HPDE6-E6E7 (cell line): ENCODE measurements around the gene MAP7D2.

Source experiments
- DNase-seq: peaks from one replicate; pipeline ENCODE4 v3.0.0; 2011; ENCODE audit warnings: missing footprints; ENCODE audit errors: extremely low spot score

The MAP7D2 gene

GRCh38 chrX:20116087-20116576 lies 575 bp downstream of the MAP7D2 start:
- DNase-seq: no peak

GRCh38 chrX:20112022-20112774 lies 4.5 kb downstream of the MAP7D2 start:
- DNase-seq: no peak

- DNase-seq: no peak
Observed at GRCh38 chrX:20111271-20111670, 5.4 kb downstream of the MAP7D2 start.

GRCh38 chrX:20101934-20102581 lies 14.6 kb downstream of the MAP7D2 start:
- no peak for DNase-seq

GRCh38 chrX:20091499-20091898 lies 25.2 kb downstream of the MAP7D2 start:
- no peak for DNase-seq

- DNase-seq: no peak
Observed at GRCh38 chrX:20089845-20090244, 26.9 kb downstream of the MAP7D2 start.

GRCh38 chrX:20080277-20080676 lies 36.4 kb downstream of the MAP7D2 start:
- DNase-seq: no peak

GRCh38 chrX:20071511-20072079 lies 45.1 kb downstream of the MAP7D2 start:
- no peak for DNase-seq

- DNase-seq: peak; percentile 89
Observed at GRCh38 chrX:20067709-20068561, 48.8 kb downstream of the MAP7D2 start.

- peak; percentile 39 for DNase-seq
Observed at GRCh38 chrX:20066968-20067708, 49.6 kb downstream of the MAP7D2 start.

- DNase-seq: no peak
Observed at GRCh38 chrX:20063716-20064351, 52.9 kb downstream of the MAP7D2 start.

GRCh38 chrX:20063153-20063552 lies 53.6 kb downstream of the MAP7D2 start:
- DNase-seq: no peak

- DNase-seq: no peak
Observed at GRCh38 chrX:20061855-20062254, 54.9 kb downstream of the MAP7D2 start.

GRCh38 chrX:20060961-20061748 lies 55.6 kb downstream of the MAP7D2 start:
- DNase-seq: no peak

GRCh38 chrX:20059467-20060128 lies 57.1 kb downstream of the MAP7D2 start:
- DNase-seq: no peak

GRCh38 chrX:20057479-20057878 lies 59.2 kb downstream of the MAP7D2 start:
- no peak for DNase-seq

GRCh38 chrX:20056704-20057103 lies 60.0 kb downstream of the MAP7D2 start:
- DNase-seq: peak; percentile 47

GRCh38 chrX:20053537-20053936 lies 63.2 kb downstream of the MAP7D2 start:
- DNase-seq: no peak

GRCh38 chrX:20046864-20047263 lies 69.8 kb downstream of the MAP7D2 start:
- DNase-seq: no peak
